Measurements from ENCODE around the gene CMIP. TPM values are rescaled to one million over a fixed set of nuclear protein-coding genes. Genes with fewer than 3 reads are reported as not detected.

Gene CMIP
- total RNA-seq, 1 experiment from 2014 or later = 48.2 TPM

- Histone ChIP-seq H2BK12ac (ENCODE audit: insufficient read length, low read depth, low read length) (no peak overlapping the region), H3K4ac (ENCODE audit: low read depth, low read length) (no peak overlapping the region), H3K23ac (ENCODE audit: insufficient read length, low read depth, low read length) (no peak overlapping the region), H3K9me3 (ENCODE audit: control insufficient read depth, low read depth, low read length) (no peaks in the 10 kb centered on the region), H3K79me1 (ENCODE audit: insufficient read depth, low read depth, low read length, poor library complexity, severe bottlenecking) (peaks cover 7% of the 10 kb centered on the region), H3K14ac (ENCODE audit: insufficient read depth, low read length) (no peak overlapping the region; the same call in 1 of the 2 replicates), H3K9ac (ENCODE audit: extremely low read depth, insufficient read length, low read length) (no peak overlapping the region), H4K20me1 (ENCODE audit: control insufficient read depth, insufficient read depth, insufficient read length) (peaks cover 2% of the 10 kb centered on the region), H3K4me1 (ENCODE audit: insufficient read depth, low read length) (no peaks in the 10 kb centered on the region), H4K8ac (replicated peaks; ENCODE audit: insufficient read length, low read depth, low read length) (no peak overlapping the region), H2AFZ (ENCODE audit: low read length) (no peak overlapping the region), H2AK5ac (ENCODE audit: insufficient read length, low read length) (no peak overlapping the region), H3K56ac (ENCODE audit: insufficient read length, low read depth, low read length) (no peak overlapping the region), H3K18ac (ENCODE audit: insufficient read length, low read depth, low read length) (no peak overlapping the region), H2BK20ac (ENCODE audit: low read depth, low read length, poor library complexity, severe bottlenecking) (no peak overlapping the region), H3K27ac (ENCODE audit: insufficient read length, low read depth, low read length) (no peak overlapping the region), H2BK15ac (ENCODE audit: low read depth, low read length) (no peak overlapping the region), H2BK5ac (ENCODE audit: insufficient read length, low read length) (no peak overlapping the region), H3K27me3 (ENCODE audit: insufficient read depth, low read length) (no peaks in the 10 kb centered on the region), H3K79me2 (ENCODE audit: insufficient read depth, low read length) (peaks cover 6% of the 10 kb centered on the region; the same call in 1 of the 2 replicates), H3T11ph (ENCODE audit: low read length) (no peak overlapping the region), H3K23me2 (ENCODE audit: insufficient read length, low read depth, low read length, poor library complexity, severe bottlenecking) (no peaks in the 10 kb centered on the region), H4K91ac (ENCODE audit: insufficient read length, low read depth, low read length) (no peak overlapping the region), H4K5ac (ENCODE audit: insufficient read length, low read depth, low read length) (no peak overlapping the region), H3K4me2 (ENCODE audit: insufficient read depth, insufficient read length, low read length) (no peak overlapping the region), H2BK120ac (ENCODE audit: low read depth, low read length, poor library complexity, severe bottlenecking) (no peak overlapping the region)
- Mint-ChIP-seq H3K4me1 (peaks cover 8 to 17% of the 10 kb centered on the region in 2 experiments), H3K27ac (no peak overlapping the region), H3K27me3 (ENCODE audit: low read depth) (no peaks in the 10 kb centered on the region), H3K9me3 (no peaks in the 10 kb centered on the region), H3K4me3 (no peak overlapping the region), H3K36me3 (ENCODE audit: insufficient read depth in 1 of 3, low read depth in 3 of 3) (no peaks in the 10 kb centered on the region)
- WGBS (ENCODE audit: extremely low coverage, insufficient read length, low lambda C conversion rate) = no CpG with 5 or more reads among the region's 8 CpGs
- TF ChIP-seq, protein P1, sequence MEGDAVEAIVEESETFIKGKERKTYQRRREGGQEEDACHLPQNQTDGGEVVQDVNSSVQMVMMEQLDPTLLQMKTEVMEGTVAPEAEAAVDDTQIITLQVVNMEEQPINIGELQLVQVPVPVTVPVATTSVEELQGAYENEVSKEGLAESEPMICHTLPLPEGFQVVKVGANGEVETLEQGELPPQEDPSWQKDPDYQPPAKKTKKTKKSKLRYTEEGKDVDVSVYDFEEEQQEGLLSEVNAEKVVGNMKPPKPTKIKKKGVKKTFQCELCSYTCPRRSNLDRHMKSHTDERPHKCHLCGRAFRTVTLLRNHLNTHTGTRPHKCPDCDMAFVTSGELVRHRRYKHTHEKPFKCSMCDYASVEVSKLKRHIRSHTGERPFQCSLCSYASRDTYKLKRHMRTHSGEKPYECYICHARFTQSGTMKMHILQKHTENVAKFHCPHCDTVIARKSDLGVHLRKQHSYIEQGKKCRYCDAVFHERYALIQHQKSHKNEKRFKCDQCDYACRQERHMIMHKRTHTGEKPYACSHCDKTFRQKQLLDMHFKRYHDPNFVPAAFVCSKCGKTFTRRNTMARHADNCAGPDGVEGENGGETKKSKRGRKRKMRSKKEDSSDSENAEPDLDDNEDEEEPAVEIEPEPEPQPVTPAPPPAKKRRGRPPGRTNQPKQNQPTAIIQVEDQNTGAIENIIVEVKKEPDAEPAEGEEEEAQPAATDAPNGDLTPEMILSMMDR (conservative IDR thresholded peaks at IDR 0.05) = no peak
- DNase-seq = no peak
These were observed 117.7 kb downstream of the CMIP start for GRCh38 chr16:81562174-81562849.

Data from H9 (cell line).